ENCODE measurements around the gene MAPKBP1. TPM values are rescaled to one million over a fixed set of nuclear protein-coding genes. Genes with fewer than 3 reads are reported as not detected.

MAPKBP1 gene
- total RNA-seq, 4 donors from 2014 or later, result 18.2 to 54.6 (median 42.9) TPM

DNA sequence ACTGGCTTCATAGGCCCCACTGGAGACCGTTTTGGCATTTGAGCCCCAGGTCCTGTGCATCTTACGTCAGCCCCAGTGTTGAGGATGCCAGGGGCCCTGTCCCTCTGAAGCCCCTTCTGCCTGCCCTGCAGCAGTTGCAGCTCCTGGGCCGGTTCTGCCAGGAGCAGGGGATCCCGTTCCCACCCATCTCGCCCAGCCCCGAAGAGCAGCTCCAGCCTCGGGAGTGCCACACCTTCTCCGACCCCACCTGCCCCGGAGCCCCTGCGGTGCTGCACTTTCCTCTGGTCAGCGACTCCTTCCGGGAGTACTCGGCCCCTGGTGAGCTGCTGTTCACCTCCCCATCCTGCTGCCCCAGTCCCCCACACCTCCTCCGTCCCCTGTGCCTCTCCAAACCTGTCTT lies 72.9 kb downstream of the MAPKBP1 start:
- intact Hi-C loops (cut with DNase I), result no loop called here
- DNase-seq (ENCODE audit: extremely low spot score), result no peak
- no peak overlapping the region for H3K4me3 ChIP-seq
- no peaks in the 10 kb centered on the region for H3K9me3 ChIP-seq
- TF ChIP-seq, protein P1, sequence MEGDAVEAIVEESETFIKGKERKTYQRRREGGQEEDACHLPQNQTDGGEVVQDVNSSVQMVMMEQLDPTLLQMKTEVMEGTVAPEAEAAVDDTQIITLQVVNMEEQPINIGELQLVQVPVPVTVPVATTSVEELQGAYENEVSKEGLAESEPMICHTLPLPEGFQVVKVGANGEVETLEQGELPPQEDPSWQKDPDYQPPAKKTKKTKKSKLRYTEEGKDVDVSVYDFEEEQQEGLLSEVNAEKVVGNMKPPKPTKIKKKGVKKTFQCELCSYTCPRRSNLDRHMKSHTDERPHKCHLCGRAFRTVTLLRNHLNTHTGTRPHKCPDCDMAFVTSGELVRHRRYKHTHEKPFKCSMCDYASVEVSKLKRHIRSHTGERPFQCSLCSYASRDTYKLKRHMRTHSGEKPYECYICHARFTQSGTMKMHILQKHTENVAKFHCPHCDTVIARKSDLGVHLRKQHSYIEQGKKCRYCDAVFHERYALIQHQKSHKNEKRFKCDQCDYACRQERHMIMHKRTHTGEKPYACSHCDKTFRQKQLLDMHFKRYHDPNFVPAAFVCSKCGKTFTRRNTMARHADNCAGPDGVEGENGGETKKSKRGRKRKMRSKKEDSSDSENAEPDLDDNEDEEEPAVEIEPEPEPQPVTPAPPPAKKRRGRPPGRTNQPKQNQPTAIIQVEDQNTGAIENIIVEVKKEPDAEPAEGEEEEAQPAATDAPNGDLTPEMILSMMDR (IDR thresholded peaks at IDR 0.05), result no peak
- TF ChIP-seq POLR2A (IDR thresholded peaks at IDR 0.05; ENCODE audit: low read depth) (no peak), POLR2AphosphoS5 (IDR thresholded peaks at IDR 0.05) (no peak), EP300 (IDR thresholded peaks at IDR 0.05) (no peak)
- H3K4me1 ChIP-seq, result no peaks in the 10 kb centered on the region
- WGBS, result 88% methylated on average over 13 of the region's 14 CpGs
- no peak overlapping the region for H3K27ac ChIP-seq (replicated peaks in 1 of 4)
- peaks cover 43 to 66% (median 63%) of the 10 kb centered on the region in 4 donors for H3K36me3 ChIP-seq
- peaks cover 0 to 11% (median 1%) of the 10 kb centered on the region in 4 donors for H3K27me3 ChIP-seq

DNA sequence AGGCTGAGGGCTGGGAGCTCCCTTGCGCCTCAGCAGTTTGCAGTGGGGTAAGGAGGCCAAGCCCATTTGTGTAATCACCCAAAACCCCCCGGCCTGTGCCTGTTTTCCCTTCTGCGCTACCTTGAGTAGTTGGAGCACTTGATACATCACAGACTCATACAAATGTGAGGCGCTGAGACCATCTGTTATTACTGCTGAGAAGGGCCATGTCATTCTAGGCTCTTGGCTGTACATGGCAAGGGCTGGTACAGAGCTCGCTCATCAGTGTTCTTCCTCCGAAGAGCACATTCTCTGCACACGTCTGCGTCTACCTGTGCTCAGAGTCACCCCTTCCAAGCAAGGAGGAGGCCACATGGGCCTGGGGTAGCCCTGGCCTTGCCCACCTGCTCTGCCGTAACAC lies 73.7 kb downstream of the MAPKBP1 start:
- Histone ChIP-seq H3K27me3 (peaks cover 0 to 19% (median 5%) of the 10 kb centered on the region in 4 donors), H3K9me3 (no peaks in the 10 kb centered on the region), H3K4me3 (no peak overlapping the region), H3K4me1 (no peaks in the 10 kb centered on the region), H3K27ac (replicated peaks in 1 of 4) (no peak overlapping the region), H3K36me3 (peaks cover 40 to 59% (median 57%) of the 10 kb centered on the region in 4 donors)
- no peak for DNase-seq (ENCODE audit: extremely low spot score)
- 87% methylated on average over 6 of the region's 9 CpGs for WGBS
- intact Hi-C loops (cut with DNase I), result no loop called here
- TF ChIP-seq POLR2A (IDR thresholded peaks at IDR 0.05; ENCODE audit: low read depth), result no peak
- TF ChIP-seq, protein P1 (IDR thresholded peaks at IDR 0.05), result no peak
- no peak for TF ChIP-seq POLR2AphosphoS5 (IDR thresholded peaks at IDR 0.05)
- TF ChIP-seq EP300 (IDR thresholded peaks at IDR 0.05), result no peak

DNA sequence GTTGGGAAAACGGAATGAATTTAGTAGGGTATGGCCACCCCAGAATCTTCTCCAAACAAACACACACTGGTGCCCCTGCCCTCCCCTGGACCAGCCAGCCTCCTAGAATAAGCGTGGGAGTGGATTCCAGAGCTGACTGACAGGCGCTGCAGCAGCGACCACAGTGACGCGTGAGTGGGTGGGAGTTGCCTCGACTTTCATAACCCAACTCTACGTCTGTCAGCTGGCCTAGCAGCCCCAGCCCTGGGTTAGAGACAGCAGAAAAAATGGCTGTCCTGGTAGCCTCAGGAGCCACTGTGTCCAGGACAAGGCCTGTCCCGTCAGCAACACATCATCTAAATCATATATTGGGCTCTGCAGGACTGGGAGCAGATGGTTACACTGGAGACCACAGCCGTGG lies 74.3 kb downstream of the MAPKBP1 start:
- no peak overlapping the region for H3K27ac ChIP-seq (replicated peaks in 1 of 4)
- H3K4me1 ChIP-seq, result no peaks in the 10 kb centered on the region
- H3K9me3 ChIP-seq, result no peaks in the 10 kb centered on the region
- no peak for DNase-seq (ENCODE audit: extremely low spot score)
- WGBS, result 83% methylated on average over 9 of the region's 10 CpGs
- peaks cover 40 to 53% (median 52%) of the 10 kb centered on the region in 4 donors for H3K36me3 ChIP-seq
- H3K4me3 ChIP-seq, result no peak overlapping the region
- intact Hi-C loops (cut with DNase I), result no loop called here
- TF ChIP-seq, protein P1 (IDR thresholded peaks at IDR 0.05), result no peak
- no peak for TF ChIP-seq POLR2A (IDR thresholded peaks at IDR 0.05; ENCODE audit: low read depth)
- TF ChIP-seq POLR2AphosphoS5 (IDR thresholded peaks at IDR 0.05), result no peak
- no peak for TF ChIP-seq EP300 (IDR thresholded peaks at IDR 0.05)
- H3K27me3 ChIP-seq, result peaks cover 0 to 26% (median 7%) of the 10 kb centered on the region in 4 donors

DNA sequence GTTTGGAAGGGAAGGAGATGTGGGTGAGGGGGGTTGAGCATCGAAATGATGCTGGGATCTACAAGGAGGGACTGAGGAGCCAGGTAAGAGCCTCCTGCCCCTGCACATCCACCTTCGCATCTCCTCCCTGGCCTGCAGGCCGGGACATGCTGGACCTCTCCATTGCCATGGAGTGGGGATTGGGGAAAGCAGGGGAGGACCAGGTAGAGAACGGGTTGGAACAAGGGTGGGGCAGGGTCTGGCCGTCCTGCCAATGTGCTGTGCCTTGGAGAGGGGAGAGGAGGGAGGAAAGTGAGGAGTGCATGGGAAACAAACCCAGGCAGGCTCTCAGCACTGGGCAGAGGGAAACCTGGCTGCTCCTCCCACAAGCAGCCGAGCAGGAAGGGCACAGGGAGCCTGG lies 74.9 kb downstream of the MAPKBP1 start:
- Histone ChIP-seq H3K27me3 (peaks cover 0 to 31% (median 7%) of the 10 kb centered on the region in 4 donors), H3K27ac (replicated peaks in 1 of 4) (no peak overlapping the region), H3K4me3 (no peak overlapping the region), H3K36me3 (peaks cover 38 to 47% (median 46%) of the 10 kb centered on the region in 4 donors), H3K9me3 (no peaks in the 10 kb centered on the region), H3K4me1 (no peaks in the 10 kb centered on the region)
- 82% methylated on average over 6 of the region's 6 CpGs for WGBS
- no peak for DNase-seq (ENCODE audit: extremely low spot score)
- no peak for TF ChIP-seq POLR2A (IDR thresholded peaks at IDR 0.05; ENCODE audit: low read depth)
- TF ChIP-seq, protein P1 (IDR thresholded peaks at IDR 0.05), result no peak
- TF ChIP-seq EP300 (IDR thresholded peaks at IDR 0.05), result no peak
- no peak for TF ChIP-seq POLR2AphosphoS5 (IDR thresholded peaks at IDR 0.05)
- intact Hi-C loops (cut with DNase I), result no loop called here

DNA sequence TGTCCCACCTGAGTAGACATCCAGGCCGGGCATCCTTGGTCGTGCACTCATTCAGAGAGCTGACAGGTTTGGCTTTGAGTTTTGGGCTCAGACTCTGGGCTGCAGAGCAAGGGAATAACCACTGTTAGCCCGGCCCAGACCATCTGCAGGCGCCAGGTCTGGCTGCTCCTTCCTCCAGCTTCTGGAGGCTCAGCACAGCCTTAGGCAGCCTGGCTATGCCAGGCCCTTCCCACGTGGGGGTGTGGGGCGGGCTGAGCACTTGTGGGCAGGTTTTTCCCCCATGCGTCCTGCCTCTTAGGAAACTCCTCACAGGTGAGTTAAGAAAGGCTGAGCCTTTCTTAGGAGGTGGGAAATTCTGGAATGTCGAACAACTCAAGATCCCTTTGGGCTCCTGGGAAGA lies 75.6 kb downstream of the MAPKBP1 start:
- DNase-seq (ENCODE audit: extremely low spot score), result no peak
- no peak for TF ChIP-seq POLR2A (IDR thresholded peaks at IDR 0.05; ENCODE audit: low read depth)
- no peak for TF ChIP-seq POLR2AphosphoS5 (IDR thresholded peaks at IDR 0.05)
- TF ChIP-seq EP300 (IDR thresholded peaks at IDR 0.05), result no peak
- TF ChIP-seq, protein P1 (IDR thresholded peaks at IDR 0.05), result no peak
- peaks cover 32 to 40% (median 40%) of the 10 kb centered on the region in 4 donors for H3K36me3 ChIP-seq
- no peak overlapping the region for H3K27ac ChIP-seq (replicated peaks in 1 of 4)
- H3K27me3 ChIP-seq, result peaks cover 0 to 38% (median 8%) of the 10 kb centered on the region in 4 donors
- H3K4me1 ChIP-seq, result no peaks in the 10 kb centered on the region
- no peaks in the 10 kb centered on the region for H3K9me3 ChIP-seq
- 51% methylated on average over 5 of the region's 8 CpGs for WGBS
- intact Hi-C loops (cut with DNase I), result no loop called here
- H3K4me3 ChIP-seq, result no peak overlapping the region

Data from esophagus muscularis mucosa (tissue), 4 donors.